Esophagus squamous epithelium (tissue), 5 donors: ENCODE measurements around the gene GEN1. TPM values are rescaled to one million over a fixed set of nuclear protein-coding genes. Genes with fewer than 3 reads are reported as not detected.
A peak's percentile ranks its signal among the peaks of the same experiment; 100 is the strongest.

Experiments
- DNase-seq: peaks from one replicate; lab custom pipeline; 2025; lab: John Stamatoyannopoulos, UW
- H3K27ac ChIP-seq, 4 donors: fragments of 200-600 bp; sonication (generic); one replicate each; pipeline ENCODE4 v1.5.1; 2016 to 2019; ENCODE audit warnings: mild to moderate bottlenecking in 1 of 4
- H3K27me3 ChIP-seq, 4 donors: fragments of 200-600 bp; sonication (generic); 1 replicate in 3 of 4; 2 replicates in 1 of 4; pipeline versions ENCODE4 v1.5.1 to v1.6.0; 2017 to 2021; ENCODE audit warnings: antibody characterized with exemption in 1 of 4
- H3K36me3 ChIP-seq, 3 donors: fragments of 200-600 bp; sonication (generic); one replicate each; pipeline ENCODE4 v1.5.1; 2016 to 2019
- H3K4me1 ChIP-seq, 3 donors: fragments of 200-600 bp; sonication (generic); one replicate each; pipeline ENCODE4 v1.5.1; 2017 to 2019
- H3K4me3 ChIP-seq, 4 donors: fragments of 200-600 bp; sonication (generic); 1 replicate in 3 of 4; 2 replicates in 1 of 4; pipeline ENCODE4 v1.5.1; 2016 to 2019; ENCODE audit warnings: mild to moderate bottlenecking in 2 of 4, moderate library complexity in 1 of 4
- H3K9me3 ChIP-seq, 3 donors: fragments of 200-600 bp; sonication (generic); one replicate each; pipeline ENCODE4 v1.5.1; 2016 to 2019
- POLR2A ChIP-seq, 4 donors: fragments of 450-650 bp; IDR thresholded peaks; one replicate each; pipeline ENCODE4 v1.6.1; 2017; ENCODE audit warnings: antibody characterized with exemption in 4 of 4, mild to moderate bottlenecking in 4 of 4, moderate library complexity in 3 of 4
- WGBS, 2 donors: methylation state at CpG; one replicate each; pipeline ENCODE4 v1.1.5; 2018; 5-methylcytosine and 5-hydroxymethylcytosine counted together
- intact Hi-C: fragments of 100-400 bp; cut with DNase I; formaldehyde crosslinking; loops from one replicate; pipeline ENCODE4 v1.15.0; 2022
- total RNA-seq, 4 donors: library from RNA; depleted of rRNA; stranded (reverse); fragments of >200 nt; gene quantifications; one replicate each; pipeline ENCODE4 v1.1.0, GENCODE V29; 2016
- TF ChIP-seq, protein P1 (sequence below), 6 experiments: fragments of 450-650 bp in 4 of 6; fragments of 200-600 bp in 2 of 6; sonication (generic) in 2 of 6; IDR thresholded peaks; one replicate each; pipeline ENCODE4 v1.5.1; 2016 to 2019; ENCODE audit warnings: antibody characterized with exemption in 6 of 6, mild to moderate bottlenecking in 4 of 6, moderate library complexity in 4 of 6
- donor health status: DM: yes; HTN: yes; CAD: no.

GEN1 gene
- total RNA-seq, 4 donors from 2014 or later: 10.2 to 23.4 (median 18.9) TPM

DNA sequence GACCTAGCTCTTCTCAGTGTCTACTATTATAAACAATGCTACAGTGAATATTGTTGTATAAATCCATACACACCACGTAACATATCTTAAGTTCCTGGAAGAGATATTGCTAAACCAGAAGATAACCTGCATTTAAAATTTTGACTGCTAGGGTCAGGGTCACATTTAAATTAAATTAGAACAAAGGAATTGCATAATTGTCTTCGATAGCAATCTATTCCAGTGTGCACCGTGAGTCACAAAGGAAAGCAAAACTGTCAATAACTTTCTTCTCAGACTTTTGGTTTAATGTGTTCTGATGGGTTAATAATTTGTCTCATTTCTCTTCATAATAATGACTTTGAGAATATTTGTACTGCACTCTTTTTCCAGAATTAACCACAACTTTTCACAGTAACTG is 4.2 kb downstream of the GEN1 start:
- no peak for TF ChIP-seq POLR2A (IDR thresholded peaks at IDR 0.05)
- TF ChIP-seq, protein P1, sequence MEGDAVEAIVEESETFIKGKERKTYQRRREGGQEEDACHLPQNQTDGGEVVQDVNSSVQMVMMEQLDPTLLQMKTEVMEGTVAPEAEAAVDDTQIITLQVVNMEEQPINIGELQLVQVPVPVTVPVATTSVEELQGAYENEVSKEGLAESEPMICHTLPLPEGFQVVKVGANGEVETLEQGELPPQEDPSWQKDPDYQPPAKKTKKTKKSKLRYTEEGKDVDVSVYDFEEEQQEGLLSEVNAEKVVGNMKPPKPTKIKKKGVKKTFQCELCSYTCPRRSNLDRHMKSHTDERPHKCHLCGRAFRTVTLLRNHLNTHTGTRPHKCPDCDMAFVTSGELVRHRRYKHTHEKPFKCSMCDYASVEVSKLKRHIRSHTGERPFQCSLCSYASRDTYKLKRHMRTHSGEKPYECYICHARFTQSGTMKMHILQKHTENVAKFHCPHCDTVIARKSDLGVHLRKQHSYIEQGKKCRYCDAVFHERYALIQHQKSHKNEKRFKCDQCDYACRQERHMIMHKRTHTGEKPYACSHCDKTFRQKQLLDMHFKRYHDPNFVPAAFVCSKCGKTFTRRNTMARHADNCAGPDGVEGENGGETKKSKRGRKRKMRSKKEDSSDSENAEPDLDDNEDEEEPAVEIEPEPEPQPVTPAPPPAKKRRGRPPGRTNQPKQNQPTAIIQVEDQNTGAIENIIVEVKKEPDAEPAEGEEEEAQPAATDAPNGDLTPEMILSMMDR (IDR thresholded peaks at IDR 0.05): no peak
- no peak for DNase-seq
- 32 to 34% methylated on average over 3 of the region's 3 CpGs for WGBS, 2 donors
- Histone ChIP-seq H3K27ac (peak overlapping the region in 1 of 4 donors; percentile 4), H3K4me3 (no peak overlapping the region), H3K27me3 (no peaks in the 10 kb centered on the region), H3K9me3 (no peaks in the 10 kb centered on the region), H3K36me3 (peaks cover 0 to 5% (median 0%) of the 10 kb centered on the region in 3 donors), H3K4me1 (peaks cover 0 to 45% (median 4%) of the 10 kb centered on the region in 3 donors)
- intact Hi-C loops: no loop called here

DNA sequence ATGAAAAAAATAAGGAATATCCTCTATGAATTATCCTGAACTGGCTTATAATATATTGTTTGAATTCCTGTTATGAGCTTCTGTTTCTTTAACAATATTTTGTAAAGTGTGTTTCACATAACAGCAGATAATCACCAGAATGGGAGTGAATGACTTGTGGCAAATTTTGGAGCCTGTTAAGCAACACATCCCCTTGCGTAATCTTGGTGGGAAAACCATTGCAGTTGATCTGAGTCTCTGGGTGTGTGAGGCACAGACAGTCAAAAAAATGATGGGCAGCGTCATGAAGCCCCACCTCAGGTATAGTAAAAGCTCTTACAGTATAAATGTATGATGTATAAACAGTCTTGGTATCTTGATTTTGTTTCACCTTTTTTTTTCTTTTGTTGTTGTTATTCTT is 5.9 kb downstream of the GEN1 start:
- intact Hi-C loops: no loop called here
- peaks cover 0 to 5% (median 0%) of the 10 kb centered on the region in 3 donors for H3K36me3 ChIP-seq
- DNase-seq: no peak
- H3K9me3 ChIP-seq: no peaks in the 10 kb centered on the region
- H3K4me1 ChIP-seq: peaks cover 0 to 38% (median 0%) of the 10 kb centered on the region in 3 donors
- TF ChIP-seq, protein P1 (IDR thresholded peaks at IDR 0.05): no peak
- no peak for TF ChIP-seq POLR2A (IDR thresholded peaks at IDR 0.05)
- no peak overlapping the region for H3K4me3 ChIP-seq
- H3K27me3 ChIP-seq: no peaks in the 10 kb centered on the region
- WGBS, 2 donors: 64 to 81% methylated on average over 2 of the region's 2 CpGs
- H3K27ac ChIP-seq: no peak overlapping the region

DNA sequence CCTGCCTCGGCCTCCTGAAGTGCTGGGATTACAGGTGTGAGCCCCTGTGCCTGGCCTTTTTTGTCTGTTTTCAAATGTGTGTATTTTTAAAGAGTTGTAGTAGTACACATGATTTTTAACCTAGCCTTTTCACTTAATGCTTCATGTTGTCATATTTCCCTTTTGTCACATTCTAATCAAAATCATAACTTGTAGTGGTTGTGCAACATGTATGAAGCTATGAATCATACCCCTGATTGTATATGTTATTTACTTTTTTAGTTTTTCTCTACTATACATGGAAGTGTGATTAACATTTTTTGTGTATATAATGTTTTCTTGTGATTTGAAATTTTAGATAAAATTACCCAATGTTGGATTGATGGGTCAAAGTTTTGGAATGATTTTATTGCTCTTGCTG is 8.5 kb downstream of the GEN1 start:
- H3K4me3 ChIP-seq: no peak overlapping the region
- peaks cover 0 to 19% (median 0%) of the 10 kb centered on the region in 3 donors for H3K36me3 ChIP-seq
- 100% methylated on average over 1 of the region's 1 CpG for WGBS, 2 donors
- H3K9me3 ChIP-seq: no peaks in the 10 kb centered on the region
- DNase-seq: no peak
- TF ChIP-seq POLR2A (IDR thresholded peaks at IDR 0.05): no peak
- TF ChIP-seq, protein P1 (IDR thresholded peaks at IDR 0.05): no peak
- intact Hi-C loops: no loop called here
- no peak overlapping the region for H3K27ac ChIP-seq
- peaks cover 0 to 13% (median 0%) of the 10 kb centered on the region in 3 donors for H3K4me1 ChIP-seq
- H3K27me3 ChIP-seq: no peaks in the 10 kb centered on the region

DNA sequence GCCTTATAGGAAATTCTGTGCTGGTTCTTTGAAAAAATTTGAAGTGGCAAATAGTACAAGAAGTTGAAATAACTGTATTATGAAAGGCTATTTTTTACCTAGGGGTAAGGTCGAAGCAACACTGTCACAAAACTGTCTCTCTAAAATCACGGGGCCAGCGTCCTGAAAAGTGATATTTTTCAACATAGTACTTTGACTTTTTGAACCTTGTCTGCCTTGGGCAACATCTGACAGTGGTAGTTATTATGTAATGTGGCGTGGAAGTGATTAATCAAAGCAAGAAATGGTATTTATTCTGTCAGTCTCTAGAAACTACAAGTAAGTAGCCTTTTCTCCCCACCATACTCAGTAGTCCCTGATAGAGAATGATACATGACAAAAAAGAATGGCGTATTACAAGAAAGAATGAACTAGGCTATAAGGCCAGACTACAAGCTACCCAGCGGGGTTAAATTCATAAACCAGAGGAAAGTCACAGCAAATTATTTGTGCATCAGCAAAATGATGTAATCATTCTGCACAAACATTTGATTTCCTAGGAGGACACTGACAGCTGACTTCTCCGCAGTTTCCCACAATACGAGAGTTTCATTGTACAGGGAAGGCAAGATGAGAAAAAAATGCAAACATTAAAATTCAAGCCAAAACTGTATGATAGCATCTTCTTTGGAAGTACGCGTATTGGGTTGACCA is 9.8 kb downstream of the GEN1 start:
- Histone ChIP-seq H3K27ac (no peak overlapping the region), H3K36me3 (peaks cover 0 to 29% (median 0%) of the 10 kb centered on the region in 3 donors), H3K4me3 (no peak overlapping the region), H3K27me3 (no peaks in the 10 kb centered on the region), H3K9me3 (no peaks in the 10 kb centered on the region), H3K4me1 (no peaks in the 10 kb centered on the region)
- intact Hi-C loops: no loop called here
- WGBS, 2 donors: 81 to 88% methylated on average over 10 of the region's 10 CpGs
- no peak for TF ChIP-seq POLR2A (IDR thresholded peaks at IDR 0.05)
- TF ChIP-seq, protein P1 (IDR thresholded peaks at IDR 0.05): no peak
- no peak for DNase-seq

DNA sequence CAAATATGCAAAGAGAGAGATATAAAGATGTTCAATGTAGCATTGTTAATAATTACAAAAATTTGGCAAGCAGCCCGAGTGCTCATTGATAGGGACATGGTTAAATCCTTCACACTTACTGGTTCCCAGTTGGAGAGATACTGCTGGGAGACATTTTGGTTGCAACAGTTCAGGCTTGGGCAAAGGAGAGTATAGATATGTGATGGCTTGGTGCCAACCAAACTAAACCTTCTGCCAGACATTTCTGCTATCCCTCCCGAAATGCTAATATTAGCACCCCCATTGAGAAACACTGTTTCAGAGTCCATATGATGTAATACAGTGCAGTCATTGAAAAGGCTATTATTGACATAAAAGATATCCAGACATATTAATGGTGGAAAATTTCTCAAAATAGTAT is 11.5 kb downstream of the GEN1 start:
- H3K9me3 ChIP-seq: no peaks in the 10 kb centered on the region
- TF ChIP-seq, protein P1 (IDR thresholded peaks at IDR 0.05): no peak
- TF ChIP-seq POLR2A (IDR thresholded peaks at IDR 0.05): no peak
- intact Hi-C loops: no loop called here
- H3K4me1 ChIP-seq: no peaks in the 10 kb centered on the region
- no peak overlapping the region for H3K4me3 ChIP-seq
- no peak overlapping the region for H3K27ac ChIP-seq
- DNase-seq: no peak
- H3K27me3 ChIP-seq: no peaks in the 10 kb centered on the region
- WGBS, 2 donors: 74 to 82% methylated on average over 2 of the region's 2 CpGs
- peaks cover 0 to 33% (median 0%) of the 10 kb centered on the region in 3 donors for H3K36me3 ChIP-seq
